SKM-1 treated with dmso at 0.1 percent for 144 hours (cell line): ENCODE measurements around the gene HOXA4.

Experiments used
- DNase-seq: peaks from one replicate; lab custom pipeline; 2025; ENCODE audit not compliant: unreplicated experiment; lab: John Stamatoyannopoulos, UW

HOXA4 gene

GRCh38 chr7:27147199-27148030 is 16.9 kb upstream of the HOXA4 start, which contains the start of gene HOXA6:
TSS of gene HOXA6 (minus strand) at chr7:27147774. CDS start at chr7:27147749, 25 bp downstream.
- no peak for DNase-seq

GRCh38 chr7:27146491-27147198 is 16.1 kb upstream of the HOXA4 start:
- no peak for DNase-seq

GRCh38 chr7:27145914-27146412 is 15.4 kb upstream of the HOXA4 start:
- DNase-seq: no peak

- no peak for DNase-seq
Measured at GRCh38 chr7:27145165-27145913, 14.8 kb upstream of the HOXA4 start.

- DNase-seq: no peak
Measured at GRCh38 chr7:27144781-27145164, 14.2 kb upstream of the HOXA4 start.

- no peak for DNase-seq
Measured at GRCh38 chr7:27143950-27144780, 13.6 kb upstream of the HOXA4 start.

- DNase-seq: no peak
Measured at GRCh38 chr7:27143023-27143949, 12.7 kb upstream of the HOXA4 start, which contains the start of gene HOXA5. TSS of gene HOXA5 (minus strand) at chr7:27143681. CDS start at chr7:27143607, 74 bp downstream.

GRCh38 chr7:27142580-27143022 is 12.0 kb upstream of the HOXA4 start:
- DNase-seq: no peak

- DNase-seq: no peak
Measured at GRCh38 chr7:27141923-27142579, 11.5 kb upstream of the HOXA4 start.

GRCh38 chr7:27141137-27141922 is 10.8 kb upstream of the HOXA4 start:
- DNase-seq: no peak

- no peak for DNase-seq
Measured at GRCh38 chr7:27140126-27140857, 9.7 kb upstream of the HOXA4 start.

- no peak for DNase-seq
Measured at GRCh38 chr7:27139334-27140125, 9.0 kb upstream of the HOXA4 start.

- DNase-seq: no peak
Measured at GRCh38 chr7:27138985-27139333, 8.4 kb upstream of the HOXA4 start.

- DNase-seq: no peak
Measured at GRCh38 chr7:27138472-27138871, 7.9 kb upstream of the HOXA4 start.

- no peak for DNase-seq
Measured at GRCh38 chr7:27137640-27138315, 7.2 kb upstream of the HOXA4 start.

- peak; percentile 53 for DNase-seq
Measured at GRCh38 chr7:27134392-27134791, 3.8 kb upstream of the HOXA4 start.
